K562 (cell line): ENCODE data around the gene GNL3. TPM values are rescaled to one million over a fixed set of nuclear protein-coding genes. Genes with fewer than 3 reads are reported as not detected.

ENCODE experiments used
- ATF7 ChIP-seq: fragments of 450-650 bp; IDR thresholded peaks from 2 replicates; pipeline ENCODE4 v1.7.1; 2014; ENCODE audit warnings: mild to moderate bottlenecking, moderate library complexity
- SIN3A ChIP-seq, 2 experiments: fragments of 150-350 bp in 1 of 2; IDR thresholded peaks; 2 replicates each; pipeline ENCODE4 v1.6.1; 2011 to 2016; ENCODE audit warnings: borderline replicate concordance in 2 of 2, low read depth in 2 of 2, low read length in 2 of 2, mild to moderate bottlenecking in 2 of 2, moderate library complexity in 2 of 2; ENCODE audit not compliant: control insufficient read depth in 1 of 2
- SMARCE1 ChIP-seq: fragments of 450-650 bp; IDR thresholded peaks from 2 replicates; pipeline ENCODE4 v1.7.1; 2016; ENCODE audit warnings: mild to moderate bottlenecking
- TBP ChIP-seq: optimal IDR thresholded peaks from 2 replicates; pipeline ENCODE3; 2011; ENCODE audit warnings: low read depth, low read length, improper control_type of control experiment
- polyA plus RNA-seq, 8 experiments: library from polyadenylated mRNA; depleted of rRNA in 4 of 8; stranded (reverse) in 5 of 8; unstranded in 3 of 8; fragments of >200 nt; fragmentation: Nextera tagmentation in 2 of 8; fragmentation: Illumina TruSeq in 1 of 8; extraction: Ambion mirVana in 2 of 8; extraction: Trizol in 1 of 8; gene quantifications; 2 replicates each; pipeline versions ENCODE4 v1.2.1 to v1.2.3, GENCODE V29; 2011 to 2014; ENCODE audit warnings: inconsistent platforms in 1 of 8, missing spikeins in 1 of 8
- total RNA-seq, 7 experiments: library from RNA; depleted of rRNA in 6 of 7; stranded (reverse); fragments of >200 nt in 6 of 7; fragmentation: Illumina TruSeq in 2 of 7; extraction: Trizol in 2 of 7; gene quantifications; 2 replicates each; pipeline versions ENCODE4 v1.2.1 to v1.2.3, GENCODE V29; 2011 to 2021; ENCODE audit warnings: low replicate concordance in 1 of 7
- TF ChIP-seq, protein P1 (sequence below): sonication (generic); formaldehyde crosslinking; IDR thresholded peaks from 2 replicates; pipeline ENCODE4 v1.8.0; 2022; ENCODE audit warnings: mild to moderate bottlenecking, low read depth, missing genetic modification reagents
- TF ChIP-seq, protein P2 (sequence below): IDR thresholded peaks from 2 replicates; pipeline ENCODE4 v1.6.1; 2012; ENCODE audit warnings: low read depth, low read length, improper control_type of control experiment, borderline replicate concordance
- TF ChIP-seq, protein P3 (sequence below), 2 experiments: fragments of 250-450 bp in 1 of 2; fragments of 450-650 bp in 1 of 2; sonication (Bioruptor Pico) in 1 of 2; IDR thresholded peaks; 2 replicates each; pipeline versions ENCODE4 v1.6.1 to v1.8.0; 2016 to 2021; ENCODE audit warnings: mild to moderate bottlenecking in 2 of 2, moderate library complexity in 2 of 2, missing compliant biosample characterization in 1 of 2, missing genetic modification characterization in 1 of 2
- TF ChIP-seq, protein P4 (sequence below): IDR thresholded peaks from 3 replicates; pipeline ENCODE4 v1.6.1; 2011; ENCODE audit warnings: borderline replicate concordance, mild to moderate bottlenecking, moderate library complexity; ENCODE audit not compliant: insufficient read length; ENCODE audit errors: extremely low read depth
- TF ChIP-seq, protein P5 (sequence below): fragments of 450-650 bp; IDR thresholded peaks from 2 replicates; pipeline ENCODE4 v1.6.1; 2017; ENCODE audit warnings: antibody characterized with exemption, mild to moderate bottlenecking
- TF ChIP-seq, protein P6 (sequence below), 2 experiments: IDR thresholded peaks; 2 replicates each; pipeline ENCODE4 v1.6.1; 2012; ENCODE audit warnings: improper control_type of control experiment in 2 of 2, low read depth in 2 of 2, low read length in 2 of 2, borderline replicate concordance in 1 of 2

GNL3 gene
- total and polyA plus RNA-seq, 9 of the 15 experiments (the other 6 are each of a cell fraction or from before 2014, with no cell fraction given), result 132 to 313 (median 220) TPM

DNA sequence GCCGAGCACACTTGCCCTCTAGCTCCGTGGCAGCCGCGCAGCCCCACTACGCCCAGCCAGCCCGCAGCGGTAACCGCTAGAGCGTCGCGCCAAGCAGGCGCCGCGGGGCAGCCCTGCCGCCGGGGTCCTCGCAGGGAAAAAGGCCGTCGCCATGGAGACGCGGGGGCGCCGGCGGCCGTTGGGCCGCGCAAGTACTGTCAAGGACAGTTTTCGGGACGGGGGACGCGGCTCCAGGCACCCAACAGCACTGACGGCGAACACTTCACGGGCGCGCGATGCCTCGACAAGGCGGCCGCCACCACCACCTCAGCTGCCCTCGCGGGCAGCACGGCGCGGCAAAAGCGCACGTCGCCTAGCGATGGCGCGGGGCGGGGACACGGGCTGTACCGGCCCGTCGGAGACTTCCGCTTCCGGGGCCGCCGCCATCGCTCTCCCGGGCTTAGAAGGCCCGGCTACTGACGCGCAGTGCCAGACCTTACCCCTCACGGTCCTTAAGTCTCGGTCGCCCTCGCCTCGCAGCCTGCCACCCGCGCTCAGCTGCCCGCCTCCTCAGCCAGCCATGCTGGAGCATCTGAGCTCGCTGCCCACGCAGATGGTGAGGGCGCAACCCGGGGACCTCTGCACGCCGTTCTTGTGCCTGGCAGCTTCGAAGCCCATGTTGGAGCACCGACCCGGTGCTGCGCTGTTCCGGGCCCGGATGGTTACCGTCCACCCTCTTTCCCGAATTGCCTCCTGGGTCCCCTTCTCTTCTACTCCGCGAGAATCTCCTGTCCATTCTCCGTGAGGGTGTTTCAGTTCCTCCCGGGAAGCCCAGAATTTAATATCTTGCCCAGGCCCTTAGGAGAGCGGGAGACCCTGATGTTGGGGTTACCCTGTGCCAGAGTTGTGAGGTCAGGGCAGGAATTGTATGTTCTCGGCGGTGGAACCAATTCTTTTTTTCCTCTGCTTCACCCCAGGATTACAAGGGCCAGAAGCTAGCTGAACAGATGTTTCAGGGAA, 20.2 kb downstream of the GNL3 start, which contains the start of the genes GLT8D1 and SPCS1 (continued):
- TF ChIP-seq, protein P1, sequence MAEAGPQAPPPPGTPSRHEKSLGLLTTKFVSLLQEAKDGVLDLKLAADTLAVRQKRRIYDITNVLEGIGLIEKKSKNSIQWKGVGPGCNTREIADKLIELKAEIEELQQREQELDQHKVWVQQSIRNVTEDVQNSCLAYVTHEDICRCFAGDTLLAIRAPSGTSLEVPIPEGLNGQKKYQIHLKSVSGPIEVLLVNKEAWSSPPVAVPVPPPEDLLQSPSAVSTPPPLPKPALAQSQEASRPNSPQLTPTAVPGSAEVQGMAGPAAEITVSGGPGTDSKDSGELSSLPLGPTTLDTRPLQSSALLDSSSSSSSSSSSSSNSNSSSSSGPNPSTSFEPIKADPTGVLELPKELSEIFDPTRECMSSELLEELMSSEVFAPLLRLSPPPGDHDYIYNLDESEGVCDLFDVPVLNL, result no peak
- TF ChIP-seq, protein P2, sequence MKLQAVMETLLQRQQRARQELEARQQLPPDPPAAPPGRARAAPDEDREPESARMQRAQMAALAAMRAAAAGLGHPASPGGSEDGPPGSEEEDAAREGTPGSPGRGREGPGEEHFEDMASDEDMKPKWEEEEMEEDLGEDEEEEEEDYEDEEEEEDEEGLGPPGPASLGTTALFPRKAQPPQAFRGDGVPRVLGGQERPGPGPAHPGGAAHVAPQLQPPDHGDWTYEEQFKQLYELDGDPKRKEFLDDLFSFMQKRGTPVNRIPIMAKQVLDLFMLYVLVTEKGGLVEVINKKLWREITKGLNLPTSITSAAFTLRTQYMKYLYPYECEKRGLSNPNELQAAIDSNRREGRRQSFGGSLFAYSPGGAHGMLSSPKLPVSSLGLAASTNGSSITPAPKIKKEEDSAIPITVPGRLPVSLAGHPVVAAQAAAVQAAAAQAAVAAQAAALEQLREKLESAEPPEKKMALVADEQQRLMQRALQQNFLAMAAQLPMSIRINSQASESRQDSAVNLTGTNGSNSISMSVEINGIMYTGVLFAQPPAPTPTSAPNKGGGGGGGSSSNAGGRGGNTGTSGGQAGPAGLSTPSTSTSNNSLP, result no peak
- TF ChIP-seq, protein P3, sequence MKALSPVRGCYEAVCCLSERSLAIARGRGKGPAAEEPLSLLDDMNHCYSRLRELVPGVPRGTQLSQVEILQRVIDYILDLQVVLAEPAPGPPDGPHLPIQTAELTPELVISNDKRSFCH (CRISPR knock-in tag; IDR thresholded peaks at IDR 0.05), result no peak
- TF ChIP-seq, protein P3 (tag; IDR thresholded peaks at IDR 0.05), result no peak
- TF ChIP-seq SMARCE1, result no peak
- TF ChIP-seq, protein P4, sequence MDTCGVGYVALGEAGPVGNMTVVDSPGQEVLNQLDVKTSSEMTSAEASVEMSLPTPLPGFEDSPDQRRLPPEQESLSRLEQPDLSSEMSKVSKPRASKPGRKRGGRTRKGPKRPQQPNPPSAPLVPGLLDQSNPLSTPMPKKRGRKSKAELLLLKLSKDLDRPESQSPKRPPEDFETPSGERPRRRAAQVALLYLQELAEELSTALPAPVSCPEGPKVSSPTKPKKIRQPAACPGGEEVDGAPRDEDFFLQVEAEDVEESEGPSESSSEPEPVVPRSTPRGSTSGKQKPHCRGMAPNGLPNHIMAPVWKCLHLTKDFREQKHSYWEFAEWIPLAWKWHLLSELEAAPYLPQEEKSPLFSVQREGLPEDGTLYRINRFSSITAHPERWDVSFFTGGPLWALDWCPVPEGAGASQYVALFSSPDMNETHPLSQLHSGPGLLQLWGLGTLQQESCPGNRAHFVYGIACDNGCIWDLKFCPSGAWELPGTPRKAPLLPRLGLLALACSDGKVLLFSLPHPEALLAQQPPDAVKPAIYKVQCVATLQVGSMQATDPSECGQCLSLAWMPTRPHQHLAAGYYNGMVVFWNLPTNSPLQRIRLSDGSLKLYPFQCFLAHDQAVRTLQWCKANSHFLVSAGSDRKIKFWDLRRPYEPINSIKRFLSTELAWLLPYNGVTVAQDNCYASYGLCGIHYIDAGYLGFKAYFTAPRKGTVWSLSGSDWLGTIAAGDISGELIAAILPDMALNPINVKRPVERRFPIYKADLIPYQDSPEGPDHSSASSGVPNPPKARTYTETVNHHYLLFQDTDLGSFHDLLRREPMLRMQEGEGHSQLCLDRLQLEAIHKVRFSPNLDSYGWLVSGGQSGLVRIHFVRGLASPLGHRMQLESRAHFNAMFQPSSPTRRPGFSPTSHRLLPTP, result no peak
- TF ChIP-seq TBP, result peak; percentile 40
- TF ChIP-seq, protein P5, sequence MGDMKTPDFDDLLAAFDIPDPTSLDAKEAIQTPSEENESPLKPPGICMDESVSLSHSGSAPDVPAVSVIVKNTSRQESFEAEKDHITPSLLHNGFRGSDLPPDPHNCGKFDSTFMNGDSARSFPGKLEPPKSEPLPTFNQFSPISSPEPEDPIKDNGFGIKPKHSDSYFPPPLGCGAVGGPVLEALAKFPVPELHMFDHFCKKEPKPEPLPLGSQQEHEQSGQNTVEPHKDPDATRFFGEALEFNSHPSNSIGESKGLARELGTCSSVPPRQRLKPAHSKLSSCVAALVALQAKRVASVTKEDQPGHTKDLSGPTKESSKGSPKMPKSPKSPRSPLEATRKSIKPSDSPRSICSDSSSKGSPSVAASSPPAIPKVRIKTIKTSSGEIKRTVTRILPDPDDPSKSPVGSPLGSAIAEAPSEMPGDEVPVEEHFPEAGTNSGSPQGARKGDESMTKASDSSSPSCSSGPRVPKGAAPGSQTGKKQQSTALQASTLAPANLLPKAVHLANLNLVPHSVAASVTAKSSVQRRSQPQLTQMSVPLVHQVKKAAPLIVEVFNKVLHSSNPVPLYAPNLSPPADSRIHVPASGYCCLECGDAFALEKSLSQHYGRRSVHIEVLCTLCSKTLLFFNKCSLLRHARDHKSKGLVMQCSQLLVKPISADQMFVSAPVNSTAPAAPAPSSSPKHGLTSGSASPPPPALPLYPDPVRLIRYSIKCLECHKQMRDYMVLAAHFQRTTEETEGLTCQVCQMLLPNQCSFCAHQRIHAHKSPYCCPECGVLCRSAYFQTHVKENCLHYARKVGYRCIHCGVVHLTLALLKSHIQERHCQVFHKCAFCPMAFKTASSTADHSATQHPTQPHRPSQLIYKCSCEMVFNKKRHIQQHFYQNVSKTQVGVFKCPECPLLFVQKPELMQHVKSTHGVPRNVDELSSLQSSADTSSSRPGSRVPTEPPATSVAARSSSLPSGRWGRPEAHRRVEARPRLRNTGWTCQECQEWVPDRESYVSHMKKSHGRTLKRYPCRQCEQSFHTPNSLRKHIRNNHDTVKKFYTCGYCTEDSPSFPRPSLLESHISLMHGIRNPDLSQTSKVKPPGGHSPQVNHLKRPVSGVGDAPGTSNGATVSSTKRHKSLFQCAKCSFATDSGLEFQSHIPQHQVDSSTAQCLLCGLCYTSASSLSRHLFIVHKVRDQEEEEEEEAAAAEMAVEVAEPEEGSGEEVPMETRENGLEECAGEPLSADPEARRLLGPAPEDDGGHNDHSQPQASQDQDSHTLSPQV, result no peak
- peak; percentile 75 for TF ChIP-seq ATF7
- peak; percentile 82 to 92; a peak in 3 of 4 replicates for TF ChIP-seq SIN3A (IDR thresholded peaks at IDR 0.05; ENCODE audit: borderline replicate concordance in 2 of 2, control insufficient read depth in 1 of 2, low read depth in 2 of 2, low read length in 2 of 2)
- TF ChIP-seq, protein P6, sequence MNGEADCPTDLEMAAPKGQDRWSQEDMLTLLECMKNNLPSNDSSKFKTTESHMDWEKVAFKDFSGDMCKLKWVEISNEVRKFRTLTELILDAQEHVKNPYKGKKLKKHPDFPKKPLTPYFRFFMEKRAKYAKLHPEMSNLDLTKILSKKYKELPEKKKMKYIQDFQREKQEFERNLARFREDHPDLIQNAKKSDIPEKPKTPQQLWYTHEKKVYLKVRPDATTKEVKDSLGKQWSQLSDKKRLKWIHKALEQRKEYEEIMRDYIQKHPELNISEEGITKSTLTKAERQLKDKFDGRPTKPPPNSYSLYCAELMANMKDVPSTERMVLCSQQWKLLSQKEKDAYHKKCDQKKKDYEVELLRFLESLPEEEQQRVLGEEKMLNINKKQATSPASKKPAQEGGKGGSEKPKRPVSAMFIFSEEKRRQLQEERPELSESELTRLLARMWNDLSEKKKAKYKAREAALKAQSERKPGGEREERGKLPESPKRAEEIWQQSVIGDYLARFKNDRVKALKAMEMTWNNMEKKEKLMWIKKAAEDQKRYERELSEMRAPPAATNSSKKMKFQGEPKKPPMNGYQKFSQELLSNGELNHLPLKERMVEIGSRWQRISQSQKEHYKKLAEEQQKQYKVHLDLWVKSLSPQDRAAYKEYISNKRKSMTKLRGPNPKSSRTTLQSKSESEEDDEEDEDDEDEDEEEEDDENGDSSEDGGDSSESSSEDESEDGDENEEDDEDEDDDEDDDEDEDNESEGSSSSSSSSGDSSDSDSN (IDR thresholded peaks at IDR 0.05; ENCODE audit: borderline replicate concordance in 1 of 2, low read depth in 2 of 2, low read length in 2 of 2), result peak; percentile 25 to 63; a peak in 1 of 4 replicates
